Measurements from ENCODE around the gene SERPINB13. TPM values are rescaled to one million over a fixed set of nuclear protein-coding genes. Genes with fewer than 3 reads are reported as not detected.

The SERPINB13 gene
- polyA plus RNA-seq, 1 donor (not counting 4 experiments of a cell fraction or from before 2014, with no cell fraction given): 44.6 TPM

- Histone ChIP-seq H4K20me1 (ENCODE audit: control insufficient read depth, extremely low read depth, insufficient read depth, low read length) (no peaks in the 10 kb centered on the region), H2AFZ (ENCODE audit: control insufficient read depth, low read length) (no peak within 1 kb of the TSS), H3K4me1 (ENCODE audit: control insufficient read depth, extremely low read depth, insufficient read depth, low read length) (no peaks in the 10 kb centered on the region), H3K4me2 (ENCODE audit: control insufficient read depth, extremely low read depth, insufficient read depth, low read depth, low read length) (no peak within 1 kb of the TSS), H3K9ac (ENCODE audit: control insufficient read depth, extremely low read depth, insufficient read depth, low read length) (no peak within 1 kb of the TSS), H3K4me3 (ENCODE audit: control insufficient read depth in 2 of 3, extremely low read depth in 1 of 3, insufficient read depth in 2 of 3, low read depth in 1 of 3, low read length in 3 of 3) (no peak within 1 kb of the TSS), H3K27ac (ENCODE audit: control insufficient read depth, insufficient read depth, low read length) (no peak within 1 kb of the TSS), H3K27me3 (ENCODE audit: control insufficient read depth, extremely low read depth, insufficient read depth, low read length) (no peaks in the 10 kb centered on the region), H3K36me3 (ENCODE audit: control insufficient read depth in 2 of 2, extremely low read depth in 1 of 2, insufficient read depth in 2 of 2, low read length in 2 of 2) (no peaks in the 10 kb centered on the region), H3K9me1 (ENCODE audit: control insufficient read depth, extremely low read depth, insufficient read depth, low read length) (no peaks in the 10 kb centered on the region), H3K9me3 (ENCODE audit: control insufficient read depth, low read depth, low read length) (no peaks in the 10 kb centered on the region), H3K79me2 (ENCODE audit: control insufficient read depth, insufficient read depth, low read length) (no peaks in the 10 kb centered on the region)
- no peak for TF ChIP-seq EZH2 (IDR thresholded peaks at IDR 0.05; ENCODE audit: low read length)
- no peak for TF ChIP-seq CTCF (optimal IDR thresholded peaks at IDR 0.05 in 1 of 3, IDR thresholded peaks at IDR 0.05 in 1 of 3, conservative IDR thresholded peaks at IDR 0.05 in 1 of 3; ENCODE audit: extremely low read depth in 1 of 3, insufficient read depth in 2 of 3, low read length in 3 of 3)
- FAIRE-seq: no peak
- dilution Hi-C loops (cut with MboI; ENCODE audit: extremely low pct_ligation_motif_present, low sequenced_read_pairs): no loop called here
- DNase-seq (ENCODE audit: low read depth, low spot score): no peak
These were observed 45.1 kb upstream of the SERPINB13 start, which contains the start of gene SERPINB12 for GRCh38 chr18:63542069-63542468. TSS of gene SERPINB12 (plus strand) at chr18:63542369. CDS start at chr18:63556160, 13,791 bp downstream.

- DNase-seq (ENCODE audit: low read depth, low spot score) (no peak), FAIRE-seq (no peak)
- H2AFZ ChIP-seq (ENCODE audit: control insufficient read depth, low read length): no peak overlapping the region
- TF ChIP-seq CTCF (optimal IDR thresholded peaks at IDR 0.05 in 1 of 3, IDR thresholded peaks at IDR 0.05 in 1 of 3, conservative IDR thresholded peaks at IDR 0.05 in 1 of 3; ENCODE audit: extremely low read depth in 1 of 3, insufficient read depth in 2 of 3, low read length in 3 of 3) (no peak), EZH2 (IDR thresholded peaks at IDR 0.05; ENCODE audit: low read length) (no peak)
- no peaks in the 10 kb centered on the region for H3K79me2 ChIP-seq (ENCODE audit: control insufficient read depth, insufficient read depth, low read length)
- H3K4me1 ChIP-seq (ENCODE audit: control insufficient read depth, extremely low read depth, insufficient read depth, low read length): no peaks in the 10 kb centered on the region
- H3K4me3 ChIP-seq (ENCODE audit: control insufficient read depth in 2 of 3, extremely low read depth in 1 of 3, insufficient read depth in 2 of 3, low read depth in 1 of 3, low read length in 3 of 3): no peak overlapping the region
- no peaks in the 10 kb centered on the region for H3K27me3 ChIP-seq (ENCODE audit: control insufficient read depth, extremely low read depth, insufficient read depth, low read length)
- H3K9me3 ChIP-seq (ENCODE audit: control insufficient read depth, low read depth, low read length): no peaks in the 10 kb centered on the region
- no peak overlapping the region for H3K9ac ChIP-seq (ENCODE audit: control insufficient read depth, extremely low read depth, insufficient read depth, low read length)
- no peak overlapping the region for H3K27ac ChIP-seq (ENCODE audit: control insufficient read depth, insufficient read depth, low read length)
- no peak overlapping the region for H3K4me2 ChIP-seq (ENCODE audit: control insufficient read depth, extremely low read depth, insufficient read depth, low read depth, low read length)
- dilution Hi-C loops (cut with MboI; ENCODE audit: extremely low pct_ligation_motif_present, low sequenced_read_pairs): no loop called here
- H3K36me3 ChIP-seq (ENCODE audit: control insufficient read depth in 2 of 2, extremely low read depth in 1 of 2, insufficient read depth in 2 of 2, low read length in 2 of 2): no peaks in the 10 kb centered on the region
- no peaks in the 10 kb centered on the region for H3K9me1 ChIP-seq (ENCODE audit: control insufficient read depth, extremely low read depth, insufficient read depth, low read length)
- H4K20me1 ChIP-seq (ENCODE audit: control insufficient read depth, extremely low read depth, insufficient read depth, low read length): no peaks in the 10 kb centered on the region
These were observed 43.1 kb upstream of the SERPINB13 start for GRCh38 chr18:63544017-63544416.

All from keratinocyte (primary cell).